Aorta (tissue), 5 donors: ENCODE data around the gene TSPAN10. TPM values are rescaled to one million over a fixed set of nuclear protein-coding genes. Genes with fewer than 3 reads are reported as not detected.

Experiments
- ATAC-seq: fragments of 200-7000 bp; cut with Tn5 transposase; one replicate; pipeline ENCODE4 v1.9.1; 2022; ENCODE audit warnings: moderate library complexity; ENCODE audit not compliant: low FRiP score
- DNase-seq, 2 donors: peaks; one replicate each; pipeline ENCODE4 v3.0.0-alpha.2; 2020
- H3K27ac ChIP-seq, 2 donors: one replicate each; pipeline ENCODE4 v1.5.1; 2013; ENCODE audit warnings: low read length in 2 of 2, mild to moderate bottlenecking in 2 of 2, moderate library complexity in 2 of 2, control low read depth in 1 of 2, inconsistent platforms in 1 of 2, low read depth in 1 of 2
- H3K27me3 ChIP-seq, 2 donors: one replicate each; pipeline ENCODE4 v1.6.1; 2013; ENCODE audit warnings: control low read depth in 1 of 2, low read length in 1 of 2, mild to moderate bottlenecking in 1 of 2, moderate library complexity in 1 of 2; ENCODE audit not compliant: insufficient read depth in 2 of 2, control insufficient read depth in 1 of 2
- H3K36me3 ChIP-seq, 2 donors: one replicate each; pipeline ENCODE4 v1.6.1; 2013; ENCODE audit warnings: control low read depth in 1 of 2, low read length in 1 of 2, mild to moderate bottlenecking in 1 of 2; ENCODE audit not compliant: insufficient read depth in 2 of 2, control insufficient read depth in 1 of 2
- H3K4me1 ChIP-seq, 2 donors: one replicate each; pipeline ENCODE4 v1.6.1; 2013; ENCODE audit warnings: low read length in 2 of 2, control low read depth in 1 of 2, mild to moderate bottlenecking in 1 of 2, moderate library complexity in 1 of 2; ENCODE audit not compliant: insufficient read depth in 2 of 2, control insufficient read depth in 1 of 2
- H3K4me3 ChIP-seq, 2 donors: one replicate each; pipeline ENCODE4 v1.5.1; 2013; ENCODE audit warnings: low read length in 2 of 2, control low read depth in 1 of 2, mild to moderate bottlenecking in 1 of 2
- H3K9me3 ChIP-seq: one replicate; pipeline ENCODE4 v1.6.1; 2013; ENCODE audit warnings: mild to moderate bottlenecking, low read length; ENCODE audit not compliant: control insufficient read depth
- WGBS, 2 donors: extraction: QIAGEN DNeasy Blood & Tissue Kit; methylation state at CpG; one replicate each; pipeline ENCODE4 v1.1.7; 2013; 5-methylcytosine and 5-hydroxymethylcytosine counted together
- intact Hi-C, 2 donors: fragments of 100-400 bp; cut with DNase I; formaldehyde crosslinking; loops; one replicate each; pipeline versions ENCODE4 v1.14.2 to v1.15.0; 2022
- polyA plus RNA-seq, 2 donors: library from polyadenylated mRNA; stranded (reverse); fragments of 200-250 nt; gene quantifications; one replicate each; pipeline ENCODE4 v1.2.3, GENCODE V29; 2013
- total RNA-seq, 2 donors: library from RNA; stranded (reverse); fragmentation: NEBNext Ultra II Directional; extraction: Animal tissue kit (Norgen Biotek cat#: 25700); gene quantifications; one replicate each; pipeline ENCODE4 v1.2.1, GENCODE V29; 2021
- donor health status: healthy with polysubstance abuse.
- donor health status: Bipolar disorder and iron deficiency.
- donor health status: DM: no; HTN: no; CAD: no.
- donor health status: DM: no; HTN: no; CAD: no.
- donor health status: DM: yes; HTN: yes; CAD: no.

TSPAN10 gene
- total and polyA plus RNA-seq, 4 donors, result 0.25 to 0.66 (median 0.29) TPM

- WGBS, 2 donors, result 74 to 78% methylated on average over 10 of the region's 10 CpGs
- peaks cover 2% of the 10 kb centered on the region for H3K9me3 ChIP-seq
Measured at GRCh38 chr17:81651692-81652091, 14.7 kb downstream of the TSPAN10 start.

DNA sequence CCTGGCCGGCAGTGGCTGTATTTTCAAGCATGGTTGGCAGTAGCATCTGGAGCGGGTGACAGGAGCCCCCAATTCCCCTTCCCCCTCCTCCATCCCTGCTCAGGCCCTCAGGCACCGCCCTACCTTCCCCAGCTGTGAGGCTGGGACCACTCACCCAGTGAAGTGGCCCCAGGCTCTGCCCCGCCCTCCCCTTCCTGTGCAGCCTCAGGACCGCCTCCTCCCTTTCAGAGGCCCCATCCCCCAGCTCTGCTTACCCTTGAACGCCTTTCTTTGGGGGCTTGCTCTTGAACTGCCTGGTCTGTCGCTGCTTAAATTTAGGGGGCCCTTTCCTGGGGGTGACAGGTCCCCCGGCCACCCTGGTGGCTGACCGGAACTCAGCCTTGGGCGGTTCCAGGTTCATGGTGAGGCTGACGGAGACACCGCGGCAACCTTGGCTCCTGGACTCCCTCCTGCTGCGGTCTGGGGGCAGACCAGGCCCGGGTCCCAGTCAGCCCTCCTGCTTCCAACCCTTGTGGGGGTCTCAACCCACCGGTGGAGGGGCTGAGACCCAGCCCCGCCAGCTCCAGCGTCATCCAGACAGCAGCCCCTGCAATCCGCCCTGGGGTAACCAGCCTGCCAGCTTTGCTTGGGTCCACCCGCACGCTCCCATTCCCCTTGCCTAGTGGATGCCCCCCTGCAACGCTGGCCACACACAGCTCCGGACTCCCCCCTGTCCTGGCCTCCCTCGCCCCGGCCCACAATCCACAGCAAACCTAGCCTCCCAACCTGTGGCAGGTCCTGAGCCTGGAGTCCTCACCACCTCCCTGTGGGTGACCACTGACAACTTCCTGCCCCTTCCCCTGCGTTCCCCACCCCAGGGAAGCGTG, 16.1 kb downstream of the TSPAN10 start:
- H3K9me3 ChIP-seq, result peaks cover 2% of the 10 kb centered on the region
- no peak overlapping the region for H3K27ac ChIP-seq
- no peak overlapping the region for H3K4me3 ChIP-seq
- DNase-seq (no peak), ATAC-seq (no peak)
- intact Hi-C loops, result no loop called here
- H3K36me3 ChIP-seq, result no peaks in the 10 kb centered on the region
- no peaks in the 10 kb centered on the region for H3K4me1 ChIP-seq
- 20 to 31% methylated on average over 20 to 27 of the region's 27 CpGs for WGBS, 2 donors
- H3K27me3 ChIP-seq, result no peaks in the 10 kb centered on the region

More at GRCh38 chr17:81651692-81652091, 14.7 kb downstream of the TSPAN10 start:
- no peak overlapping the region for H3K27ac ChIP-seq
- no peak overlapping the region for H3K4me3 ChIP-seq
- H3K4me1 ChIP-seq, result no peaks in the 10 kb centered on the region
- DNase-seq, result no peak
- no peak for ATAC-seq
- no peaks in the 10 kb centered on the region for H3K36me3 ChIP-seq
- intact Hi-C loops, result no loop called here
- H3K27me3 ChIP-seq, result no peaks in the 10 kb centered on the region

- Histone ChIP-seq H3K9me3 (no peaks in the 10 kb centered on the region), H3K27ac (no peak overlapping the region), H3K36me3 (no peaks in the 10 kb centered on the region), H3K4me1 (no peaks in the 10 kb centered on the region), H3K4me3 (no peak overlapping the region), H3K27me3 (no peaks in the 10 kb centered on the region)
- intact Hi-C loops, result no loop called here
- 75 to 76% methylated on average over 18 of the region's 18 CpGs for WGBS, 2 donors
- no peak for ATAC-seq
- no peak for DNase-seq
Measured at GRCh38 chr17:81655378-81656117, 18.6 kb downstream of the TSPAN10 start.

- no peaks in the 10 kb centered on the region for H3K27me3 ChIP-seq
- no peak for ATAC-seq
- no peaks in the 10 kb centered on the region for H3K36me3 ChIP-seq
- no peak within 1 kb of the TSS for H3K27ac ChIP-seq
- no peak for DNase-seq
- 79 to 84% methylated on average over 15 of the region's 15 CpGs for WGBS, 2 donors
- H3K4me3 ChIP-seq, result no peak within 1 kb of the TSS
- H3K4me1 ChIP-seq, result no peaks in the 10 kb centered on the region
- no peaks in the 10 kb centered on the region for H3K9me3 ChIP-seq
- intact Hi-C loops, result no loop called here
Measured at GRCh38 chr17:81656118-81656743, 19.2 kb downstream of the TSPAN10 start, which contains the start of gene PDE6G. PDE6G (minus strand) TSS chr17:81656542; CDS start chr17:81653305, 3,237 bp downstream.

- no peak for ATAC-seq
Measured at GRCh38 chr17:81656835-81657234, 19.8 kb downstream of the TSPAN10 start.

DNA sequence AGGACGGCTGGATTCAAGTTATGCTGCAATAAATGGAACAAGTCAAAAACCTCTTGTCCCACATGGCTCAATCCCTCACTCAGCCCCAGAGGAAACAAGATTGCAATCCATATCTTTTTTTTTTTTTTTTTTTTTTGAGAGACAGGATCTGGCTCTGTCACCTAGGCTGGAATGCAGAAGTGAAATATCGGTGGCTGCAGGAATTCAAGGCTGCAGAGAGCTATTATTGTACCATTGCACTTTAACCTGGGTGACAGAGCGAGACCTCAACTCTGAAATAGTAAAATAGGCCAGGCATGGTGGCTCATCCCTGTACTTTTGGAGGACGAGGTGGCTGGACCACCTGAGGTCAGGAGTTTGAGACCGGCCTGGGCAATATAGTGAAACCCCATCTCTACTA, 22.0 kb downstream of the TSPAN10 start:
- intact Hi-C loops, result no loop called here
- Histone ChIP-seq H3K4me1 (no peaks in the 10 kb centered on the region), H3K27ac (no peak overlapping the region), H3K36me3 (no peaks in the 10 kb centered on the region), H3K9me3 (no peaks in the 10 kb centered on the region), H3K4me3 (no peak overlapping the region), H3K27me3 (no peaks in the 10 kb centered on the region)
- ATAC-seq, result no peak
- 71 to 81% methylated on average over 5 of the region's 5 CpGs for WGBS, 2 donors
- DNase-seq, result no peak

More at GRCh38 chr17:81656835-81657234, 19.8 kb downstream of the TSPAN10 start:
- H3K27me3 ChIP-seq, result no peaks in the 10 kb centered on the region
- 55 to 74% methylated on average over 4 of the region's 4 CpGs for WGBS, 2 donors
- H3K9me3 ChIP-seq, result no peaks in the 10 kb centered on the region
- intact Hi-C loops, result no loop called here
- no peak overlapping the region for H3K27ac ChIP-seq
- H3K4me3 ChIP-seq, result no peak overlapping the region
- DNase-seq, result no peak
- no peaks in the 10 kb centered on the region for H3K4me1 ChIP-seq
- H3K36me3 ChIP-seq, result no peaks in the 10 kb centered on the region

GRCh38 chr17:81660441-81660840, 23.4 kb downstream of the TSPAN10 start:
- WGBS, 2 donors, result 84 to 89% methylated on average over 9 of the region's 9 CpGs
- H3K9me3 ChIP-seq, result no peaks in the 10 kb centered on the region
- DNase-seq, result no peak
- no peaks in the 10 kb centered on the region for H3K4me1 ChIP-seq
- intact Hi-C loops, result no loop called here
- H3K36me3 ChIP-seq, result no peaks in the 10 kb centered on the region
- ATAC-seq, result no peak
- no peak overlapping the region for H3K4me3 ChIP-seq
- H3K27ac ChIP-seq, result no peak overlapping the region
- no peaks in the 10 kb centered on the region for H3K27me3 ChIP-seq

- H3K27me3 ChIP-seq, result no peaks in the 10 kb centered on the region
- DNase-seq (no peak), ATAC-seq (no peak)
- intact Hi-C loops, result no loop called here
- H3K27ac ChIP-seq, result no peak overlapping the region
- H3K4me1 ChIP-seq, result no peaks in the 10 kb centered on the region
- no peaks in the 10 kb centered on the region for H3K9me3 ChIP-seq
- H3K36me3 ChIP-seq, result no peaks in the 10 kb centered on the region
- 85 to 86% methylated on average over 4 of the region's 4 CpGs for WGBS, 2 donors
- H3K4me3 ChIP-seq, result no peak overlapping the region
Measured at GRCh38 chr17:81662002-81662401, 25.0 kb downstream of the TSPAN10 start.
